ENCODE results near the gene EFCAB8. TPM values are rescaled to one million over a fixed set of nuclear protein-coding genes. Genes with fewer than 3 reads are reported as not detected.
"Not testable (repeated sequence)": the region's sequence is repeated elsewhere in the genome, so short reads cannot be mapped to it uniquely, and the experiment has no call there.

The EFCAB8 gene
- total RNA-seq, 1 donor from 2014 or later, result not detected

DNA sequence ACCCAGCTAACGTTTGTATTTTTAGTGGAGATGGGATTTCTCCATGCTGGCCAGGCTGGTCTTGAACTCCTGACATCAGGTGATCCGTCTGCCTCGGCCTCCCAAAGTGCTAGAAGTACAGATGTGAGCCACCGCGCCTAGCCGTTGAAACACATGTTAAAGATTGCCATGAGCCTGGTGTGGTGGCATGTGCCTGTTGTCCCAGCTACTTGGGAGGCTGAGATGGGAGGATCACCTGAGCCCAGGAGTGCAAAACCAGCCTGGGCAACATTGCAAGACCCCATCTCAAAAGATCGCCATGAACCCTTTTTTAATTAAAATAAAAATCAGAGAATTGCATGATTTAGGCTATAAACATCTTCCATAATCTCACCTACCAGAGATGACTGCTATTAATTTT lies 2.7 kb downstream of the EFCAB8 start:
- Histone ChIP-seq H3K36me3 (no peaks in the 10 kb centered on the region), H3K4me3 (no peak overlapping the region), H3K27me3 (no peaks in the 10 kb centered on the region), H3K9me3 (no peaks in the 10 kb centered on the region), H3K4me1 (no peaks in the 10 kb centered on the region), H3K27ac (no peak overlapping the region)
- intact Hi-C loops (cut with DNase I), result no loop called here
- DNase-seq (ENCODE audit: extremely low spot score in 2 of 2), result no peak
- TF ChIP-seq POLR2AphosphoS5 (IDR thresholded peaks at IDR 0.05; ENCODE audit: insufficient read depth in 1 of 2, low read depth in 1 of 2) (no peak), POLR2A (IDR thresholded peaks at IDR 0.05) (no peak)
- TF ChIP-seq, protein P1, sequence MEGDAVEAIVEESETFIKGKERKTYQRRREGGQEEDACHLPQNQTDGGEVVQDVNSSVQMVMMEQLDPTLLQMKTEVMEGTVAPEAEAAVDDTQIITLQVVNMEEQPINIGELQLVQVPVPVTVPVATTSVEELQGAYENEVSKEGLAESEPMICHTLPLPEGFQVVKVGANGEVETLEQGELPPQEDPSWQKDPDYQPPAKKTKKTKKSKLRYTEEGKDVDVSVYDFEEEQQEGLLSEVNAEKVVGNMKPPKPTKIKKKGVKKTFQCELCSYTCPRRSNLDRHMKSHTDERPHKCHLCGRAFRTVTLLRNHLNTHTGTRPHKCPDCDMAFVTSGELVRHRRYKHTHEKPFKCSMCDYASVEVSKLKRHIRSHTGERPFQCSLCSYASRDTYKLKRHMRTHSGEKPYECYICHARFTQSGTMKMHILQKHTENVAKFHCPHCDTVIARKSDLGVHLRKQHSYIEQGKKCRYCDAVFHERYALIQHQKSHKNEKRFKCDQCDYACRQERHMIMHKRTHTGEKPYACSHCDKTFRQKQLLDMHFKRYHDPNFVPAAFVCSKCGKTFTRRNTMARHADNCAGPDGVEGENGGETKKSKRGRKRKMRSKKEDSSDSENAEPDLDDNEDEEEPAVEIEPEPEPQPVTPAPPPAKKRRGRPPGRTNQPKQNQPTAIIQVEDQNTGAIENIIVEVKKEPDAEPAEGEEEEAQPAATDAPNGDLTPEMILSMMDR (IDR thresholded peaks at IDR 0.05), result no peak

DNA sequence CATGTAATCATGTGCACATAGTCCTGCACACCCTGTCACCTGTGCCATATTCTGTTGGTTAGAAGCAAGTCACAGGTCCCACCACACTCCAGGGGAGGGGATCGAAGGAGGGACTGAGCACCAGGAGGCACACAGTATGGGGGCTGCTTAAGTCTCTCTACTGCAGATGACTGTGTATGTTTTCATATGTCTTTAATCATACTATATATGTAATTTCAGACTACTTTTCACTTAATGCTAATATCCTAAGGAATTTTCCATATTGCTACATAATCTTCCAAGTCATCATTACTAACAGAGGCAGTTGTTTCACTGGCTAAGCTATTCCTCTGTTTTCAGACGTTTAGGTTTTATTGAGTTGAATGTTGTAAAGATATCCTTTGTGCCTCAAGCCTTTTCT lies 10.8 kb downstream of the EFCAB8 start:
- H3K9me3 ChIP-seq, result no peaks in the 10 kb centered on the region
- intact Hi-C loops (cut with DNase I), result no loop called here
- no peaks in the 10 kb centered on the region for H3K4me1 ChIP-seq
- H3K4me3 ChIP-seq, result no peak overlapping the region
- DNase-seq (ENCODE audit: extremely low spot score in 2 of 2), result no peak
- no peaks in the 10 kb centered on the region for H3K27me3 ChIP-seq
- no peak overlapping the region for H3K27ac ChIP-seq
- no peaks in the 10 kb centered on the region for H3K36me3 ChIP-seq
- TF ChIP-seq POLR2AphosphoS5 (IDR thresholded peaks at IDR 0.05; ENCODE audit: insufficient read depth in 1 of 2, low read depth in 1 of 2), result no peak

DNA sequence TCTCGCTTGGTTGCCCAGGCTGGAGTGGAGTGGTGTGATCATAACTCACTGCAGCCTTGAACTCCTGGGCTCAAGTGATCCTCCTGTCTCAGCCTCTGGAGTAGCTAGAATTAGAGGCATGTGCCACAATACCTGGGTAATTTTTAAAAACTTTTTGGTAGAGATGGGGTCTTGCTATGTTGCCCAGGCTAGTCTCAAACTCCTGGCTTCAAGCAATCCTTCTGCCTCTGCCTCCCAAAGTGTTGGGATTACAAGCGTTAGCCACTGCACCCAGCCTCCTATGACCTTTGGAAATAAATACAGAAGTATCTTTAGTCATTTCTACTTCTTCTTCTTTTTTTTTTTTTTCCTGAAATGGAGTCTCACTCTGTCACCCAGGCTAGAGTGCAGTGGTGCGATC lies 11.8 kb downstream of the EFCAB8 start:
- intact Hi-C loops (cut with DNase I); DNase-seq (ENCODE audit: extremely low spot score in 2 of 2); H3K9me3 ChIP-seq; H3K36me3 ChIP-seq; H3K4me1 ChIP-seq; H3K4me3 ChIP-seq; H3K27ac ChIP-seq; H3K27me3 ChIP-seq: not testable (repeated sequence)

DNA sequence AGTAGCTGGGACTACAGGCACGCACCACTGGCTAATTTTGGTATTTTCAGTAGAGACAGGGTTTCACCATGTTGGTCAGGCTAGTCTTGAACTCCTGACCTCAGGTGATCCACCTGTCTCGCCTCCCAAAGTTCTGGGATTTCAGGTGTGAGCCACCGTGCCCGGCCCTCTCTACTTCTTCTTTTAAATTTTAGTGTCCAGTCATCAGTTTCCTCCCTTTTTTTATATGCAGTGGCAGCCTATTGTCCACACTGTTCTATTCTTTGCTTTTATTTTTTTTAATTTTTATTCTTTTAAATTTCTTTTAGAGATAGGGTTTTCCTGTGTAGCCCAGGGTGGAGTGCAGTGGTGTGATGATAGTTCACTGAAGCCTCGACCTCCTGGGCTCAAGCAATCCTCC lies 12.3 kb downstream of the EFCAB8 start:
- Histone ChIP-seq H3K36me3 (no peaks in the 10 kb centered on the region), H3K4me1 (no peaks in the 10 kb centered on the region), H3K9me3 (no peaks in the 10 kb centered on the region), H3K27me3 (no peaks in the 10 kb centered on the region), H3K4me3 (no peak overlapping the region), H3K27ac (no peak overlapping the region)
- intact Hi-C loops (cut with DNase I), result no loop called here
- DNase-seq (ENCODE audit: extremely low spot score in 2 of 2), result no peak
- TF ChIP-seq POLR2AphosphoS5 (IDR thresholded peaks at IDR 0.05; ENCODE audit: insufficient read depth in 1 of 2, low read depth in 1 of 2), result no peak
- TF ChIP-seq, protein P1 (IDR thresholded peaks at IDR 0.05), result no peak
- TF ChIP-seq POLR2A (IDR thresholded peaks at IDR 0.05), result no peak

DNA sequence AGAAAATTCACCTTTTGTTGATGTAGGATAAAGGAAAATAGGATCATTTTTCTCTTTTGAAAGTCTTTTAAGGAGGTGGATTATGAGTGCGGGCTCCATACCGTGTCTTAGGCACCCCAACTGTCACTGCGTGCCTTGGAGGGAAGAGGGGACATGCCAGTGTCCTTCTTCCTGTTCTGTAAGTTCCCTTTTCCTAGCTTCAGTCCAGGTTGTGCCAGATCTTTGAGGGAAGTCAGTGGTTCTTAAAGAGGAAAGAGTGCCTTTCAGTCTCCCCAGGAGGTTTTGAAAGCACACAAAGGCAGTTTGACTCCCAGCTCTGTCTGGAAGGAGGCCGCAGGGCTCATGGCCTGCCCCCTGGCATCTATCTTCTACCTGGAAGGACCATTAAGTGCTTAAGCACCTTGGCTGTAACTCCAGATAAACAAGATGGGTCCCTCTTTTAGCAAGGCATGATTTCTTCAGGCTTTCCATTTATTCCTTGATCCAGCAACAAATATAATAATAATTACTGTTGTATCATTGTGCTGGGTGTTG lies 13.0 kb downstream of the EFCAB8 start:
- no peaks in the 10 kb centered on the region for H3K36me3 ChIP-seq
- no peaks in the 10 kb centered on the region for H3K27me3 ChIP-seq
- intact Hi-C loops (cut with DNase I), result no loop called here
- TF ChIP-seq POLR2AphosphoS5 (IDR thresholded peaks at IDR 0.05; ENCODE audit: insufficient read depth in 1 of 2, low read depth in 1 of 2), result no peak
- TF ChIP-seq, protein P1 (IDR thresholded peaks at IDR 0.05), result no peak
- no peak for TF ChIP-seq POLR2A (IDR thresholded peaks at IDR 0.05)
- H3K4me3 ChIP-seq, result no peak overlapping the region
- no peaks in the 10 kb centered on the region for H3K9me3 ChIP-seq
- no peaks in the 10 kb centered on the region for H3K4me1 ChIP-seq
- H3K27ac ChIP-seq, result no peak overlapping the region
- no peak for DNase-seq (ENCODE audit: extremely low spot score in 2 of 2)

DNA sequence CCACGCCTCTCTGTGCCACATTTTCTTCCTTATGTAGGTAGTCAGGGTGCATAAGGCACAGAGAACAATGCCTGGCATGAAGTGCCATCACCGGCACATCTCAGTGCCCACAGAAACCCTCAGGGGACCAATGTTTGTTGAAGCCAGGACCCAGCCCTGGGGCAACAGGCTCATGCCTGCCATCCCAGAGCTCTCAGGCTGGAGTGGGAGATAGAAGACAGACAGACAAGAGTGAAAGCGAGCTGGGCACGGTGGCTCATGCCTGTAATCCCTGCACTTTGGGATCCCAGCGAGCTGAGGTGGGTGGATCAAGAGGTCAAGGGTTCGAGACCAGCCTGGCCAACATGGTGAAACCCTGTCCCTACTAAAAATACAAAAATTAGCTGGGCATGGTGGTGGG lies 13.5 kb downstream of the EFCAB8 start:
- TF ChIP-seq POLR2A (IDR thresholded peaks at IDR 0.05) (no peak), POLR2AphosphoS5 (IDR thresholded peaks at IDR 0.05; ENCODE audit: insufficient read depth in 1 of 2, low read depth in 1 of 2) (no peak)
- TF ChIP-seq, protein P1 (IDR thresholded peaks at IDR 0.05), result no peak
- no peaks in the 10 kb centered on the region for H3K4me1 ChIP-seq
- no peak for DNase-seq (ENCODE audit: extremely low spot score in 2 of 2)
- no peak overlapping the region for H3K4me3 ChIP-seq
- H3K9me3 ChIP-seq, result no peaks in the 10 kb centered on the region
- H3K36me3 ChIP-seq, result no peaks in the 10 kb centered on the region
- no peak overlapping the region for H3K27ac ChIP-seq
- H3K27me3 ChIP-seq, result no peaks in the 10 kb centered on the region
- intact Hi-C loops (cut with DNase I), result no loop called here

Measured in vagina (tissue), 2 donors.